Posterior vena cava (tissue), 2 donors: ENCODE data around the gene PLXNA3. TPM values are rescaled to one million over a fixed set of nuclear protein-coding genes. Genes with fewer than 3 reads are reported as not detected.

Source experiments
- DNase-seq: peaks from one replicate; pipeline ENCODE4 v3.0.0-alpha.2; 2020; ENCODE audit warnings: low spot score
- intact Hi-C, 2 donors: fragments of 100-400 bp; cut with DNase I; formaldehyde crosslinking; loops; one replicate each; pipeline versions ENCODE4 v1.14.1 to v1.14.2; 2022 to 2023
- total RNA-seq, 2 donors: library from RNA; stranded (reverse); fragmentation: NEBNext Ultra II Directional; extraction: Animal tissue kit (Norgen Biotek cat#: 25700); gene quantifications; one replicate each; pipeline ENCODE4 v1.2.1, GENCODE V29; 2021
- donor health status: DM: yes; HTN: yes; CAD: no.
- donor health status: DM: yes; HTN: yes; CAD: no.

Gene PLXNA3
- total RNA-seq, 2 donors from 2014 or later, result 23.7 to 31.1 TPM

GRCh38 chrX:154471839-154472684, 14.0 kb downstream of the PLXNA3 start:
- intact Hi-C loops, result loop anchor here in 1 of 2 donors (1.0 kb wide), 1 partner anchor 29 kb away; no protein-coding TSS in a partner anchor
- peak; percentile 76 for DNase-seq

DNA sequence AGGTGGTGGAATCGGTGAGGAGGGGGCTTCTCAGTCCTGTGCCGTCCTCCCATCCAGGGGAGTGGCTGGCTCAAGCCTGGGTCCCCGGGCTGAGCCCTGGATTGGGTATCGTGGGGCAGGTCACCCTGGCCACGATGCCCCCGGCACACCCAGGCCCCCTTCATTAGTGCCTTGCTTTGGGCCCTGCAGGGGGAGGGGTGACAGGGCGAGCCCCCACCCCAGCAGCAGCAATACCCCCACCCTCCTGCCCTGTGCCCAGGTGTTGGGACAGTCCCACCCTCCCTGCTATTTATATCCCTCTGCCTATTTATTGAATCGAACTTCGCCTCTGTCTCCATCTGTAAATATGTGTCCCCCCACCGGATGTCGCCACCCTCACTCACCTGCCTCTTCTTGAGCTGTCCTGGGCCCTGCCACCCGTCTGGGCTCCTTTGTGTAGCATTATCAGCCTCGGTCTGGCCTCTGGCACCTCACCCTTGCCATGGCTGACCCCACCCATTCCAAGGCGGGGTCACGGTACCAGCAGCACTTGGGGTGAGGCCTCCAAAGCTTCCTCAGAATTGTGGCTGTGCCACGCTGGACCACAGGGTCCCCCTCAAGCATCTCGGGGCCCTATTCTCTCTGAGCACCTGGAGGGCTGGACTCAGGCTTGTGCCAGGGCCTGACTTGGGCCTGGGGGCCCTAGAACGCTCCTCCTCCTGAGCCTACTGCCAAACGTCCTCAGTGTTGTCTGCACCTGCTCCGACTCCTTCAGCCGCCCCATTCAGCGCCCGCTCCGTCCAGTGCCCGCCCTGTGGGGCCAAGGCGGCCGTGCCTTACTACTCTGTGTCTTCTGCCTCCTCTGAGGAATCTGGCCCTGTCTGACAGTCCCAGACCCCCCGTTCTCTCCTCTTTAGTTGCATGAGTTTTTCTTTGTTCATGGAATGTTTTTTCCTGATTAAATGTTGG, 14.9 kb downstream of the PLXNA3 start:
- intact Hi-C loops, result loop anchor here in 1 of 2 donors (1.0 kb wide), 1 partner anchor 30 kb away; no protein-coding TSS in a partner anchor
- peak; percentile 72 for DNase-seq

DNA sequence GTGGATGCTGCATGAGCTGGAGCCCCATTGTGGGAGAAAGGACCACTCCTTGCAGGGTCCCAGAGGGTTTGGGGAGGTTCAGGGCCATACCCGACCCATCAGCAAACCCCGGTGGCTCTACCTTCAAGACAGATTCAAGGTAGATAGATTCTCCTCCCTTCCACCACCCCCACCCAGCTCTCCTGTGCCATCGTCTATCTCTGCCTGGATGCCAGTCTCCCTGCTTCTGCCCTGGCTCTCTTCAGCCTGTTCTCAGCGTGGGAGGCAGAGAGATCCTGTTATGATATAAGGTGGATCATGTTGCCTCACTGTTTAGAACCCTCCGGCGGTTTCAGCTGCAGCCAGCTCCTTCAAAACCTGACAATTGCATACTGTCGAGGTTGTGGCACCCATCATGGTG, 15.6 kb downstream of the PLXNA3 start:
- DNase-seq, result no peak
- intact Hi-C loops, result no loop called here

DNA sequence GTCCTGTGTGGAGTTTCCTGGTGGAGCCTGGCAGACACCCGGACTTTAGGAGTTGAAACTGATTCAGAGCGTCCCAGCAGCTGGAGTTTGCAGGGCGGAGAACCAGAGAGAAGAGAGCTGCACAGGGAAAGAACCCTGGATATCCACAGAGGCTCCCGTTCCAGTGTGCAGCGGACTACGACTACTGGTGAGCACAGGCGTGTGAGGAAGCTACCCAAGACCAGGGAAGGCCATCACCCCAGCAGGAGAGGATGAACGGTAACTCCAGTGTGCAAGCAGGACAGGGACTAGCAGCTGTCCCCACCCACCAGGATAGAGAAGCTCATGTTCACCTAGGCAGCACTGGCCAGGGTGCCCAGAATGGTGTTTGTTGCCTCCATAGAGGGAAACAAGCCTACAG, 18.7 kb downstream of the PLXNA3 start:
- intact Hi-C loops, result no loop called here
- no peak for DNase-seq

DNA sequence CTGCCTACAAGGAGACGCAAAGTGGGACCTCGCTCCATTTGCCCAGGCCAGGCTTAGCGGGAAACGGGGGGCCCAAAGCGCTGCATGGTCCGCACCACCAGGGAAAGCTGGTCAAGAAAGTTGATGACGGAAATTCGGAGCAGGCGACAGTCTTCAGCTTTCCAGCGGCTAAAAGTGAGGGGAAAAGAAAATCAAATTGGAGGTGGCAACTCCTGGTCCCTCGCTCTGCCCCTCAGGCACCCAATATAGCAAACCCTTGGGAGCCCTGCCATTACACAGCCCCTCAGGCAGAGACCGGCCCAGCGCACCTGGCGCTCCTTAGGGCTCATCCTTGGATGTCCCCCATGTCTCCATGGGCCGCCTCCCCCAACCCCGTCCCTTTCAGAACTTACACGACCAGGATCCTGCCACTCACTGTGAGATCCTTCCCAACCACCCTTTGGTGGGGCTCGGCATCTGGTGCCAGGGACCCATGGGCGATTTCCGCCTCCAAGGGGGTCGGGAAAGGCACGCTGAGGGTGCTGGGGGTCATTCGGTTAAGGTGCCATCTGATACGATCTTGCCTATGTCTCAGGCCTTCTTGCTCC, 19.9 kb downstream of the PLXNA3 start:
- intact Hi-C loops, result no loop called here
- DNase-seq, result no peak

- intact Hi-C loops, result no loop called here
These were observed 20.9 kb downstream of the PLXNA3 start, which contains the start of gene LAGE3 for GRCh38 chrX:154478728-154479622. TSS of gene LAGE3 (minus strand) at chrX:154479281. CDS start at chrX:154478915, 366 bp downstream.

DNA sequence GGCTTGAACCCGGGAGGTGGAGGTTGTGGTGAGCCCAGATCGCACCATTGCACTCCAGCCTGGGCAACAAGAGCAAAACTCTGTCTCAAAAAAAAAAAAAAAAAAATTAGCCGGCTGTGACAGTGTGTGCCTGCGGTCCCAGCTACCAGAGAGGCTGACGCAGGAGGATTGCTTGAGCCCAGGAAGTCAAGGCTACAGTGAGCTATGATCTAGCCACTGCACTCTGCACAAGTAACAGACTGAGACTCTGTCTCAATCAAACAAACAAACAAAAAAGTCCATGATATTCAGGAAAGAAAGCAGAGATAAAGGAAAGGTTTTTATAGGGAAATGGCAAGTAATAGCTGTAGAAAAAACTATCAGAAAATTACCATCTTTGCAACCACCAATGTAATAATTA, 23.1 kb downstream of the PLXNA3 start:
- intact Hi-C loops, result no loop called here
- no peak for DNase-seq

More at GRCh38 chrX:154478728-154479622, 20.9 kb downstream of the PLXNA3 start, which contains the start of gene LAGE3:
- peak; percentile 98 for DNase-seq

GRCh38 chrX:154481911-154482601, 24.0 kb downstream of the PLXNA3 start:
- no peak for DNase-seq
- intact Hi-C loops, result no loop called here

DNA sequence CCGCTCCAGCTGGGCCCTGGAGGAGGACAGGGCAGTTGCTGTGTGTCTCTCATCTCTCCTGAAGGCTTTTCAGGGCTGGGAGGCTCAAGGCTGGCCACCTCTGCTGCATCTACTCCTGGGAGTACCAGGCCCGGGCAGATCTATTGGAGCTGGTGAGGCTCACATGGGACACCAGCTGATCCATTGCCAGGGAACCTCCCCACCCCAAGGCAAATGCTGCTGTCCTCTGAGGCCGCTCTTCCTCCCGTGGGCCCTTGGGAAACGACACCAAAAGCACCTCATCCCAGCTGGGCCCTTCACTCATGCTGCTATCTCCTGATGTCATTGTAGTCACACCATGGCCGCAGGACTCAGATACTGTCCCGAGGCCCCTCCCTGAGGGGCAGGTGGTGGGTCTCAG, 24.7 kb downstream of the PLXNA3 start:
- no peak for DNase-seq
- intact Hi-C loops, result no loop called here

- intact Hi-C loops, result no loop called here
These were observed 25.2 kb downstream of the PLXNA3 start for GRCh38 chrX:154483325-154483724.

DNA sequence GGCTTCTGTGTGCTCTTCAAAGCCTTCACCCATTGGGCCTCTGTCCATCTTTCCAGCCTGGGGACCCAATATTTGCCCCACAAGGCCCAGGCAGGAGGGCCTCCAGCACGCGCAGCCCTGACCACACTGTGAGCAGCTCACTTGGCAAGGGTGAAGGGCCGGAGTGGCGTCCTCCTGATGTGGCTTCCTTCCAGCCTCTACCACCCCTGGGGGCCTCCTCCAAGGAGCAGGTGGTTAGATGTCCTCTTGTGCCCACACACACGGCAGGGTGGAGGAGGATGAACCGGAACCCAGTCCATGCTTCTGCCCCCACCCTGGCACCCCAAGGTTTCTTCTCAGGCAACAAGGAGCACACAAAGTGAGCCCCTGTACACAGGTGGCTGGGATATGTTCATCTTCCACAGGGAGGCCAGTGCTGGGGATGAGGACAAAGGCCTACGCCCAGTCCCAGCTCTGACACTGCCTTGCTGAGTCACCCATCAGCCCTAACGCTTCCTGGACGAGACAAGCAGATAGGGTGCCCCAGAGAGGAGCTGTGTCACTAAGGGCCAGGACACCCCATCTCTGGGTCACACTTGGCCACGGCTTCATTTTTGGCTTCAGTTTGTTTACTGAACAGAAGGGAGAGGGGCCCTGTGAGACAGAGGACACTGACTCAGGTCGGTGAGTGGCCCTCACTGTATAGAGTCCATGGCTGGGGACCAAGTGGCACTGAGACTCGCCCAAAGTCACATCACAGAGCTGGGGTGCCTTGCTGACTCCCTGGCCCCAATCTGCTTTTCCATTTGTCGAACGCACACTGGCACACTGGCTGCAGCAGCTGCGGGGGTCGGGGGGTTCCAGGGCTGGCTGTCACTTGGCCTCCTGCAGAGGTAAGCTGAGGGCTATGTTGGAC, 26.4 kb downstream of the PLXNA3 start:
- no peak for DNase-seq
- intact Hi-C loops, result loop anchor here in 1 of 2 donors (5.0 kb wide), 2 partner anchors 37 to 48 kb away; no protein-coding TSS in a partner anchor

More at GRCh38 chrX:154483325-154483724, 25.2 kb downstream of the PLXNA3 start:
- no peak for DNase-seq

DNA sequence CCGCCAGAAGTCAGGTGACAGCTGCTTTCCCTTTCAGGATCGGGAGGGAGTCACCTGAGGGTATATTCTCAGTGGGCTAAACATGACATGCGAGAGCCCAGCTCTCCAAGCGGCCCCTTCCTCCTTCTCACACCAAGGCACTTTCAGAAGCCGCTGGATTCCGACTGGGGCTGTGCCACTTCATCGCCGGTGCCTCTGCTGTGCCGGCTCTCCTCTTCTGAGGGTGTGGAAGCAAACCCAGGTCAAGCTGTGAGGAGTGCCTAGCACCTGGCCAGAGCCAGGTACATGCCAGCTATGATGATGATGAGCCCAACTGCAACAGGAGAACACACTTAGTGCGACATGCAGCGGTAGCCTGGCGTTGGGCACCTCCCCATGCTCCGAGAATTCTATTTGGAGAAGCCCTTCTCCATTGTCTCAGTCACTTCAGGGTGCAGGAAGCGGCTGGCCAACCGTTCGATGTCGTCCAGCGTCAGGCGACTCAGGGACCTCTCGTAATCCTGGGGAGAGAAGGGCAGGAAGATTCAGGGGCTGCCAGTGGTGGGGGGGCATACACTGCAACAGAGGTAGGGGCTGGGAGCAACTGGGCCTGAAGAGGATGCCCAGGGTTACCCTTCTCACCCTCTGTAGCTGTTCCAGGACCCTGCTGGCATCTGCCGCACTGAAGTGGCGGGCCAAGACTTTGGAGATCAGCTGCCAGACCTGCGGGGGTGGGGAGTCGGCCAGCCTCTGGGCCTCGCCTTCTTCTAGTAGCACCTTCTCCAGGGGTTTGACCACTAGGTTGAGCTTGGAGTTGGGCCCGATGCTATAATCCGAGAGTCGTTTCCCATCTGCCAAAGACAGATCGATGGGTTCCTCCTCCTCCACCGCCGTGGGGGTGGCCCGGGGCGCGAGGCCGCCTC, 27.3 kb downstream of the PLXNA3 start:
- no peak for DNase-seq
- intact Hi-C loops, result loop anchor here (2.0 to 5.0 kb wide), 3 partner anchors 38 to 59 kb away; no protein-coding TSS in a partner anchor

- intact Hi-C loops, result loop anchor here (2.0 to 5.0 kb wide), 3 partner anchors 39 to 59 kb away; no protein-coding TSS in a partner anchor
- peak; percentile 80 for DNase-seq
These were observed 27.9 kb downstream of the PLXNA3 start for GRCh38 chrX:154486052-154486395.

- intact Hi-C loops, result loop anchor here (2.0 to 5.0 kb wide), 3 partner anchors 39 to 60 kb away; no protein-coding TSS in a partner anchor
- DNase-seq, result peak; percentile 86
These were observed 28.5 kb downstream of the PLXNA3 start, which contains the start of gene UBL4A for GRCh38 chrX:154486396-154487207. TSS of gene UBL4A (minus strand) at chrX:154486615. CDS start at chrX:154486584, 31 bp downstream.
